Activated T-cell treated with anti-CD3 and anti-CD28 coated beads, Interleukin-2, amount 50 U/mL, for 4 hours (primary cell): ENCODE results near the gene RNF123. TPM values are rescaled to one million over a fixed set of nuclear protein-coding genes. Genes with fewer than 3 reads are reported as not detected.
A peak's percentile ranks its signal among the peaks of the same experiment; 100 is the strongest.

Experiments used
- ATAC-seq, 2 donors: fragments of 200-7000 bp; cut with Tn5 transposase; one replicate each; pipeline ENCODE4 v1.10.0; 2021
- DNase-seq: peaks from one replicate; pipeline ENCODE4 v3.0.0-alpha.2; 2020
- H3K27me3 Mint-ChIP-seq: one replicate; pipeline ENCODE4 v1.8.0; 2021; ENCODE audit warnings: low read depth, mixed read lengths
- H3K36me3 Mint-ChIP-seq: one replicate; pipeline ENCODE4 v1.8.0; 2022; ENCODE audit warnings: mixed read lengths; ENCODE audit not compliant: insufficient read depth
- H3K4me1 Mint-ChIP-seq: one replicate; pipeline ENCODE4 v1.8.0; 2021; ENCODE audit warnings: low read depth, mixed read lengths
- H3K4me3 Mint-ChIP-seq: one replicate; pipeline ENCODE4 v1.8.0; 2021; ENCODE audit warnings: mild to moderate bottlenecking, moderate library complexity, mixed read lengths
- H3K9me3 Mint-ChIP-seq: one replicate; pipeline ENCODE4 v1.8.0; 2021; ENCODE audit warnings: mixed read lengths
- total RNA-seq, 3 donors: library from RNA; stranded (reverse); gene quantifications; one replicate each; pipeline ENCODE4 v1.2.1, GENCODE V29; 2021

The RNF123 gene
- total RNA-seq, 3 donors from 2014 or later, result 34.0 to 41.4 (median 35.4) TPM

- peaks cover 35% of the 10 kb centered on the region for H3K4me1 Mint-ChIP-seq
- H3K9me3 Mint-ChIP-seq, result no peaks in the 10 kb centered on the region
These were observed 32.8 kb downstream of the RNF123 start for GRCh38 chr3:49721896-49722781.

GRCh38 chr3:49722896-49723295 lies 33.5 kb downstream of the RNF123 start:
- no peaks in the 10 kb centered on the region for H3K27me3 Mint-ChIP-seq
- peaks cover 35% of the 10 kb centered on the region for H3K4me1 Mint-ChIP-seq
- peaks cover 12% of the 10 kb centered on the region for H3K36me3 Mint-ChIP-seq
- DNase-seq (no peak), ATAC-seq (no peak)
- peak overlapping the region; percentile 94 for H3K4me3 Mint-ChIP-seq
- no peaks in the 10 kb centered on the region for H3K9me3 Mint-ChIP-seq

More at GRCh38 chr3:49721896-49722781, 32.8 kb downstream of the RNF123 start:
- no peak for DNase-seq
- peaks cover 12% of the 10 kb centered on the region for H3K36me3 Mint-ChIP-seq
- peak overlapping the region; percentile 94 for H3K4me3 Mint-ChIP-seq
- H3K27me3 Mint-ChIP-seq, result no peaks in the 10 kb centered on the region
- no peak for ATAC-seq

DNA sequence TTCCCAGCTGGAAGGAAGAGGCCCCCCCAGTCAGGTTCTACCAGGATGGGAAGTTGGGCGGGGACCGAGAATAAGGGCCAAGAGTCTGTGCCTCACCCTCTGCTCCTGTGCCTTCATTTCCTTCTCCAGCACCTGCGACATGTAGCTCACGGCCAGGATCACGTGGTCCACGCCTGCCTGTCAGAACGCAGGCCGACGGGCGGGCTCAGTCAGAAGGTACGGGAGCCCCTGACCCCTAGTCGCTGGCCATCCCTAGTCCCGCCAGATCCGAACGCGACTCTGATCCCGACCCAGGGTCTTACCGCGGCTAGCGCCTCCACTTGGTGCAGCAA lies 33.9 kb downstream of the RNF123 start:
- Mint-ChIP-seq H3K9me3 (no peaks in the 10 kb centered on the region), H3K4me1 (peaks cover 35% of the 10 kb centered on the region), H3K4me3 (peak overlapping the region; percentile 94), H3K27me3 (no peaks in the 10 kb centered on the region), H3K36me3 (peaks cover 12% of the 10 kb centered on the region)
- ATAC-seq (peak; percentile 35 to 39), DNase-seq (peak; percentile 45)

DNA sequence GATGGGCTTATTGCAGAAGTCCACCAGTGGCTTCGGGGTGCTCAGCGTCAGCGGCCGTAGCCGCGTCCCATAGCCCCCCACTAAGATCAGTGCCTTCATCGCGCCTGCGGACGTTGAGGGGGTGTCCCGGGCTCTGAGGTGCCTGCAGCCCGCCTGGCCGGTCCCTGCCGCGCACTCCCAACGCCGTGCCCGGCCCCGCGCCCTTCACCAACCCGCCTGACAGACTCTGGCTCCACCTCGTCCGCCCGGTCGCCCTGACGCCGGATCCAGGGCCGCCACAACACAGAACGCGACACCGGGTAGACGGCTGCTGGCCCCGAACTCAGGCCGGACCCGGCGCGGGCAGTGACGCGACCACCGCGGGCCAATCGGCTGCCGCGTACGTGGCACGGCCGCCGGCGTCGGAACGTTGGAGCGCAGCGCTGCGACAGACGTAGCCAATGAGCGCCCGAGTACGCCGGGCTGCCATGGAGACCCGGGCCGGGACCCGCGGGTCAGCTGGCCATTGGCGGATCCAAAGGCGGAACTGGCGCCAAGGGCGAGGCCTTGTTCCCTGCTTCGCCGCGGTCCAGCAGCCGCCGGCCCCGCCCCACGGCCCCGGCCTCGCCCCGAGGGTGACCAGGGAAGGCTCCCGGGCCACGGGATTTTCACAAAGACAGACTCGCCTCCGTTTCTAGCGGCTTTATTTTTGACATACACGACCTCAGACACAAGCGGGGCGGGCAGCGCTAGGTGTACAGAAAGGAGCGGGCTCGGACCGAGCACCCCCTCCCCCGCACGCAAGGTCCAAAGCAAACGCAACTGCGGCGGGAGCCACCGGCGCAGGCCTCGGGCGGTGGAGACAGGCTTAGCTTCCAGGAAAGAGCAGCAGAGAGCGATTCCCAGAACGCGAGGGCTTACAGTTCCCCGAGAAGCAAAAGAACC lies 34.5 kb downstream of the RNF123 start, which contains the start of gene GMPPB:
TSS of gene GMPPB (minus strand) at position 324 of the 924 bp plus-strand sequence. CDS start at position 99, 225 bp downstream.
- H3K4me3 Mint-ChIP-seq, result peak within 1 kb of the TSS; percentile 94
- H3K9me3 Mint-ChIP-seq, result no peaks in the 10 kb centered on the region
- DNase-seq, result peak; percentile 86
- peaks cover 30% of the 10 kb centered on the region for H3K4me1 Mint-ChIP-seq
- H3K36me3 Mint-ChIP-seq, result peaks cover 12% of the 10 kb centered on the region
- H3K27me3 Mint-ChIP-seq, result no peaks in the 10 kb centered on the region
- ATAC-seq, result peak; percentile 87 to 89

DNA sequence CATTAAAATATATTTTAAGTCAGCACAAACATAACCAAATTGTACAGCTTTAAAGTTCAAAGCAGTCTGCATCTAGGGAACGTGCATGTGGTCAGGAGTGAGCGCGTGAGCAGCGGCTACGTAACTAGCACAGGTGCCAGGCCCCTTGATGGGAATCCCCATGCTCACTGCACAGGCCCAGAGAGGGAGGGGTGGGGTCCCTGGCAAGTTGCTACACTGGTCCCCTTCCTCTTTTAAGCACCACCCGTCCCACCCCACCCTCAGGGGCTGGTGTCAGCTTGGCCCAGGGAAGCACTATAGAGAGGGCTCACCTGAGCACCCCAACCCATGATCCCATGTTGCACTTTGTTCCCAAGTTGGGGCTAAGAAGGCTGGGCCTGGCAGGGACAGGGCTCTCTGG lies 35.2 kb downstream of the RNF123 start:
- ATAC-seq (no peak), DNase-seq (no peak)
- H3K9me3 Mint-ChIP-seq, result no peaks in the 10 kb centered on the region
- H3K4me1 Mint-ChIP-seq, result peaks cover 24% of the 10 kb centered on the region
- H3K36me3 Mint-ChIP-seq, result peaks cover 15% of the 10 kb centered on the region
- peak overlapping the region; percentile 94 for H3K4me3 Mint-ChIP-seq
- H3K27me3 Mint-ChIP-seq, result no peaks in the 10 kb centered on the region

DNA sequence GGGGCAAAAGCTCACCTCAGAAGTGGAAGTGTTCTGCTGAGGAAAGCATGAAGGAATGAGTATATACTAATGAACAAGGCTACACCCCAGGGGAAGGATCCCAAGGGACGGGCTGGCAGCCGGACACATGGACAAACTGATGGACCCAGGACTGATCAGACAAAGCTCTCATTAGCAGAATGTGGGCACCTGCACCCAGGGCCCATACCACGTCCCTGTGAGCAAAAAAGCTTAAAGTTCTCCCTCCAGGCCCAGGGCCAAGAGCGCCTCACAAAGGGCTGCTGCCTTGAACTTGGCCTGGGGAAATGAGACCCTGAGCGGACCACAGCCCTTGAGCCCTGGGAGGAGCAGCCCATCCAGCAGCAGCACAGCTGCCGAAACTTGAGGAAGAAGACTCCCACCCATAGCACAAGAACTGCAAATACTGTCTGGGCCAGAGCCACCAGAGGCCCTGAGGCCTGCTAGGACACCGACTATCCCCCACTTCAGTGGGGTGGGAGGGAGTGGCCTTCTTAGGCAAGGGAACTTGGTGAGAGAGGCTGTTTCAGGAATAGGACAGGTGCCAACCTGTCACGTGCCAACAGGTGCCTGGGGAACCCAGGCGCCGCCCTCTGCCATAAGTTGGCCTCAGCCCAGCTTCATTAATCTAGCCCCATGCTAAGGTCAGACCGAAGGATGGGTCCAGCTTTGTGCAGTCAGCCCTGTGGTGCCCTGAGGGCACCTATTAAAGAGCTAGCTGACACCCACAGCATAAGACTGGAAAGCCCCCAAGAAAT lies 36.7 kb downstream of the RNF123 start:
- ATAC-seq (no peak), DNase-seq (no peak)
- no peak overlapping the region for H3K4me3 Mint-ChIP-seq
- H3K4me1 Mint-ChIP-seq, result peaks cover 18% of the 10 kb centered on the region
- H3K27me3 Mint-ChIP-seq, result no peaks in the 10 kb centered on the region
- H3K9me3 Mint-ChIP-seq, result no peaks in the 10 kb centered on the region
- peaks cover 12% of the 10 kb centered on the region for H3K36me3 Mint-ChIP-seq

- peaks cover 14% of the 10 kb centered on the region for H3K4me1 Mint-ChIP-seq
- no peaks in the 10 kb centered on the region for H3K9me3 Mint-ChIP-seq
- H3K36me3 Mint-ChIP-seq, result peaks cover 11% of the 10 kb centered on the region
- ATAC-seq, result no peak
- no peak overlapping the region for H3K4me3 Mint-ChIP-seq
- no peak for DNase-seq
- no peaks in the 10 kb centered on the region for H3K27me3 Mint-ChIP-seq
These were observed 38.0 kb downstream of the RNF123 start for GRCh38 chr3:49727154-49727923.

DNA sequence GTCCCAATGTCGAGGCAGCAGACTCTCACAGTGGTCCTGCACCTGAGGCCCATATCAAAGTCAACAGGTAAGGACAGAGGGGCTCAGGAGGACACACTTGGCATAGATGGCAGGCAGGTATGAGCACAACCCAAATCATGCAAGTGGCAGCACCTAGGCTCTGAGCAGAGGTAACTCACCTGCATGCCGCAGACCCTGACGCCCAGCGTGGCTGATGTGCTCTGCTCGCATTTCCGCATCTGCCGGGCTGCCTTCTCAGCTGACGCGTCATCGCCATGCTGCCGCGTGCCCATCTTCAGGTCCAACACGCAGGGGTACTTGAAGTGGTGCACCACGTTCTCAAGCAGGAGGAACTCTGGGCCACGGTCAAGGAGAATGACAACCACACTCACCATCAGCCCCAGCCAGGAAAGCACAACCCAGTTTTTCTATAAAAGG lies 38.6 kb downstream of the RNF123 start:
- ATAC-seq, result no peak

GRCh38 chr3:49729966-49730609 lies 40.7 kb downstream of the RNF123 start:
- peaks cover 15% of the 10 kb centered on the region for H3K36me3 Mint-ChIP-seq
- H3K4me3 Mint-ChIP-seq, result no peak overlapping the region
- DNase-seq (no peak), ATAC-seq (no peak)
- no peaks in the 10 kb centered on the region for H3K27me3 Mint-ChIP-seq
- no peaks in the 10 kb centered on the region for H3K4me1 Mint-ChIP-seq
- no peaks in the 10 kb centered on the region for H3K9me3 Mint-ChIP-seq

More for the DNA sequence above, 38.6 kb downstream of the RNF123 start:
- Mint-ChIP-seq H3K4me3 (no peak overlapping the region), H3K4me1 (peaks cover 9% of the 10 kb centered on the region), H3K9me3 (no peaks in the 10 kb centered on the region), H3K27me3 (no peaks in the 10 kb centered on the region), H3K36me3 (peaks cover 9% of the 10 kb centered on the region)
- DNase-seq, result no peak

DNA sequence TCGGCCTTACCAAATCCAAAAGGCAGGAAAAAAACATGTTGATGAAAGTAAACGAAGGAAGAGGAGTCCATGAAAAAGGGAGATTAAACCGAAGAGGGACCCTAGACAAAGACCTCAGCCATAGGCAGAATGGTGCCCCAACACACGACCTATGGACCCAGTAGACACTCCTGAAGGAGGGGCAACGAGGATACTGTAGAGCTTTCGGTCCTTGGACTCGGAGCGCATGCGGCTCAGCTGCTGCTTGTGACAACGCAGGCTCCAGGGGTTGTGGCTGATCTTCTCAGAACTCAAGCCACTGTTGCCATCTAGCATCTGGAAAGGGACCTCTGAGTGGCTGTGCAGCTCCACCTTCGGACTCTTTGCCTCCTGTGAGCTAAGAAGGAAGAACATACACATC lies 43.2 kb downstream of the RNF123 start:
- peaks cover 21% of the 10 kb centered on the region for H3K36me3 Mint-ChIP-seq
- ATAC-seq, result no peak
- no peak overlapping the region for H3K4me3 Mint-ChIP-seq
- DNase-seq, result no peak
- no peaks in the 10 kb centered on the region for H3K9me3 Mint-ChIP-seq
- no peaks in the 10 kb centered on the region for H3K27me3 Mint-ChIP-seq
- no peaks in the 10 kb centered on the region for H3K4me1 Mint-ChIP-seq

- Mint-ChIP-seq H3K9me3 (no peaks in the 10 kb centered on the region), H3K36me3 (peaks cover 27% of the 10 kb centered on the region), H3K4me3 (no peak overlapping the region), H3K27me3 (no peaks in the 10 kb centered on the region), H3K4me1 (peaks cover 3% of the 10 kb centered on the region)
- ATAC-seq (no peak), DNase-seq (no peak)
These were observed 44.2 kb downstream of the RNF123 start for GRCh38 chr3:49733551-49733950.

DNA sequence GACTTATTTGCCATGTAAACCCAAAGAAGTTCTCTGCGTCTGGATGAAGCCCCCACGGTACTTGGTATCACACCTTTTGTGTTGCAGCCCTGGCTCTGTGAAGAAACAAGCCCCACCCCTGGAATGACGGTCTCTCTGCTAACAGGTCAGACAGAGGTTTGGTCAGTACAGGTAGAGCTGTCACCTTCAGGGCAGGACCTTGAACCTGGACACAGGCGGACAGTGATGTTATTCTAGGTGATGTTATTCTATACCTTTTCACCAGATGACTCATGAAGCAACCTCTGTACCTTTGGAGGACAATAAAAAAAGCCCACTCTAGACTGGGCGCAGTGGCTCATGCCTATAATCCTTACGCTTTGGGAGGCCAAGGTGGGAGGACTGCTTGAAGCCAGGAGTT lies 45.4 kb downstream of the RNF123 start:
- Mint-ChIP-seq H3K9me3 (no peaks in the 10 kb centered on the region), H3K4me3 (no peak overlapping the region), H3K4me1 (peaks cover 6% of the 10 kb centered on the region), H3K36me3 (peaks cover 28% of the 10 kb centered on the region), H3K27me3 (no peaks in the 10 kb centered on the region)
- DNase-seq (no peak), ATAC-seq (no peak)
